Caki2 (cell line): Measurements from ENCODE around the gene OAS1. TPM values are rescaled to one million over a fixed set of nuclear protein-coding genes. Genes with fewer than 3 reads are reported as not detected.
"Not testable (repeated sequence)": the region's sequence is repeated elsewhere in the genome, so short reads cannot be mapped to it uniquely, and the experiment has no call there.

Experiments
- DNase-seq: peaks from one replicate; pipeline ENCODE4 v3.0.0-alpha.2; 2015; ENCODE audit warnings: low read depth
- in situ Hi-C: cut with HindIII; loops from 2 replicates; pipeline ENCODE4 v1.10.0; 2016; ENCODE audit warnings: low sequenced_read_pairs, low pct_unique_long_range_greater_than_20kb, mixed read lengths
- total RNA-seq: library from RNA; depleted of rRNA; stranded (reverse); fragments of >200 nt; shearing (Covaris generic); gene quantifications from 2 replicates; pipeline ENCODE4 v1.2.3, GENCODE V29; 2014; ENCODE audit warnings: low replicate concordance; rRNA removed

Gene OAS1
- total RNA-seq, 1 experiment from 2014 or later: 18.1 TPM

- in situ Hi-C loops: no loop called here
- no peak for DNase-seq
Measured at GRCh38 chr12:112948806-112949205, 42.0 kb downstream of the OAS1 start.

- in situ Hi-C loops: no loop called here
- DNase-seq: no peak
Measured at GRCh38 chr12:112950701-112951100, 43.9 kb downstream of the OAS1 start.

DNA sequence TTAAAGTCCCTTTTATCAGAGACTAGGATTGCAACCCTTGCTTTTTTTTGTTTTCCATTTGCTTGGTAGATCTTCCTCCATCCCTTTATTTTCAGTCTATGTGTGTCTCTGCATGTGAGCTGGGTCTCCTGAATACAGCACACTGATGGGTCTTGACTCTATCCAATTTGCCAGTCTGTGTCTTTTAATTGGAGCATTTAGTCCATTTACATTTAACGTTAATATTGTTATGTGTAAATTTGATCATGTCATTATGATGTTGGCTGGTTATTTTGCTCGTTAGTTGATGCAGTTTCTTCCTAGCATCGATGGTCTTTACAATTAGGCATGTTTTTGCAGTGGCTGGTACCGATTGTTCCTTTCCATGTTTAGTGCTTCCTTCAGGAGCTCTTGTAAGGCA, 50.4 kb downstream of the OAS1 start:
- DNase-seq, in situ Hi-C loops: not testable (repeated sequence)

- in situ Hi-C loops: no loop called here
- DNase-seq: no peak
Measured at GRCh38 chr12:112961074-112961473, 54.3 kb downstream of the OAS1 start.

DNA sequence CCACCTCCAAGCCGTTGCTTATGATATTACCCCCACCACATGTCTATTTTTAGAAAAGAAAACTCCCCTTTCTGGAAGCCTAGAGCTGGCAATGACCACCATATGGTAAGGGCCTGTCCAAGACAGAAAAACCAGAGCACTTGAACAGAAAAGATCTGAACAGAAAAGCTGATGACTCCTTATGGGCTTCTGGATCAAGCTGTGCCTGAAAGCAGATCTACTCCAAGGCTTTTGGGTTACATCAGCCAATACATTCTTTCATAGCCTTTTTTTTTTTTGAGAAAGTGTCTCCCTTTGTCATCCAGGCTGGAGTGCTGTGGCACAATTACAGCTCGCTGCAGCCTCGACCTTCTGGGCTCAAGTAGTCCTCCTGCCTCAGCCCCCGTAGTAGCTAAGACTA, 54.8 kb downstream of the OAS1 start:
- no peak for DNase-seq
- in situ Hi-C loops: no loop called here

DNA sequence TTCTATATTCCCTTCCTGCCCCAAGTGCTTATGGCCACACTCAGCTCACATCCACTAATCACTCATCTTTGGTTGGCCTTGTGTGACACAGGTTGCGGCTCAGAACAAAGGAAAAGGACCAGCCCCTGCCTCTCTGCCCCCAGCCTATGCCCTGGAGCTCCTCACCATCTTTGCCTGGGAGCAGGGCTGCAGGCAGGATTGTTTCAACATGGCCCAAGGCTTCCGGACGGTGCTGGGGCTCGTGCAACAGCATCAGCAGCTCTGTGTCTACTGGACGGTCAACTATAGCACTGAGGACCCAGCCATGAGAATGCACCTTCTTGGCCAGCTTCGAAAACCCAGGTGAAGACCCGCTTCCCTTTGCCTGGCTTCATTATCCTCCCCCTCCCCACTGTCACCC, 55.8 kb downstream of the OAS1 start:
- DNase-seq: no peak
- in situ Hi-C loops: no loop called here

- DNase-seq: no peak
- in situ Hi-C loops: no loop called here
Measured at GRCh38 chr12:112963227-112963861, 56.6 kb downstream of the OAS1 start.

GRCh38 chr12:112964067-112964670, 57.4 kb downstream of the OAS1 start:
- DNase-seq: no peak
- in situ Hi-C loops: no loop called here

DNA sequence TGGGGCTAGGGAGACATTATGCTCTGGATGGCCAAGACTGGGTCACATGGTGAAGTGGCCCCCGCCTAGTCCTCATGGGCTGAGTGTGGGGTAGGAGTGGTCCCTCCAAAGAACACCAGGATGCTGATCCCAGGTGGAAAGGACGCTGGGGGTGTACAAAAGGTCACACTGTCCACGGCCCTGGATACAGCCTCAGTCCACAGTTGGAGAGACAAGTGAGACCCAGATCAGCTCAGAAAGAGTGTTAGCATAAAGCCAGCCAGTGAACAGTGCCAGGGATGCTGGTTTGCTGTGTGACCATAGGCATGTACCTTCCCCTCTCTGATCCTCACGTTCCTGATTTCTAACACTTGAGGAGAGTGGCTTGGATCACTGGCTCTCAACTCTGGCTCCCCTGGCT, 58.2 kb downstream of the OAS1 start:
- no peak for DNase-seq
- in situ Hi-C loops: no loop called here

DNA sequence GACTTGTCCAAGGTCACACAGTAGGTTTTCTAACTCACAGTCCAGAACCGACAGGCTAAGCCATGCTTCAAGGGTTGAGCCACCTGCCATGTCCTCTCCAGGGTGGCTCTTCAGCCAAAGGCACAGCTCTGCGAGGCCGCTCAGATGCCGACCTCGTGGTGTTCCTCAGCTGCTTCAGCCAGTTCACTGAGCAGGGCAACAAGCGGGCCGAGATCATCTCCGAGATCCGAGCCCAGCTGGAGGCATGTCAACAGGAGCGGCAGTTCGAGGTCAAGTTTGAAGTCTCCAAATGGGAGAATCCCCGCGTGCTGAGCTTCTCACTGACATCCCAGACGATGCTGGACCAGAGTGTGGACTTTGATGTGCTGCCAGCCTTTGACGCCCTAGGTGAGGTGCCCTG, 58.9 kb downstream of the OAS1 start:
- no peak for DNase-seq
- in situ Hi-C loops: no loop called here

DNA sequence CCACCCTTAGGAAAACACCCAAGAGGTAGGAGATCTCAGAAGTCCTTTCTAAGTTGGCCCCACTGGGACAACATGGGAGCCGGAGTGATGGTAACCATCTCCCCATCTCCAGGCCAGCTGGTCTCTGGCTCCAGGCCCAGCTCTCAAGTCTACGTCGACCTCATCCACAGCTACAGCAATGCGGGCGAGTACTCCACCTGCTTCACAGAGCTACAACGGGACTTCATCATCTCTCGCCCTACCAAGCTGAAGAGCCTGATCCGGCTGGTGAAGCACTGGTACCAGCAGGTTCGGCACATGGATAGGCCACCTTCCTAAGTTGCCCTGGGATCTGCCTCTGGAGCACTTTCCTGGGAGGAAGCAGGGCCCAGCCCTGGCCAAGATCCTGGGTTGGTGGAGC, 60.5 kb downstream of the OAS1 start:
- no peak for DNase-seq
- in situ Hi-C loops: no loop called here

DNA sequence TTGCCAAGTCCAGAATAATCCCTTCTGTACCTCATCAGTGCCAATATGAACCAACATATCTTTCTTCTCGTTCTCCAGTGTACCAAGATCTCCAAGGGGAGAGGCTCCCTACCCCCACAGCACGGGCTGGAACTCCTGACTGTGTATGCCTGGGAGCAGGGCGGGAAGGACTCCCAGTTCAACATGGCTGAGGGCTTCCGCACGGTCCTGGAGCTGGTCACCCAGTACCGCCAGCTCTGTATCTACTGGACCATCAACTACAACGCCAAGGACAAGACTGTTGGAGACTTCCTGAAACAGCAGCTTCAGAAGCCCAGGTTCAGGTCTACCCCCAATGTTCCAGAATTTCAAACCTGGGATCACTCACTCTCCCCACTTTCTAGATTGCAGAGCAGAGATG, 61.1 kb downstream of the OAS1 start:
- DNase-seq: no peak
- in situ Hi-C loops: no loop called here

Other genes starting within 250 kb of the OAS1 start
- gene RPH3A, start 115.2 kb upstream of the OAS1 start, total RNA-seq: not detected in 2 replicates
- gene OAS3, start 31.5 kb downstream of the OAS1 start, total RNA-seq: 11.4 and 19.1 TPM in 2 replicates
- 0.30 and 1.0 TPM in 2 replicates for gene OAS2, start 71.6 kb downstream of the OAS1 start, total RNA-seq
- not detected in 2 replicates for gene DTX1, start 149.8 kb downstream of the OAS1 start, total RNA-seq
- gene RASAL1, start 228.8 kb downstream of the OAS1 start, total RNA-seq: 29.3 and 65.1 TPM in 2 replicates
- gene CFAP73, start 242.8 kb downstream of the OAS1 start, total RNA-seq: 5.4 and 6.2 TPM in 2 replicates